Fibroblast of lung (primary cell): ENCODE data around the gene SCFD2.

ENCODE experiments used
- CTCF ChIP-seq, 2 donors: IDR thresholded peaks in 1 of 2; conservative IDR thresholded peaks in 1 of 2; 1 replicate in 1 of 2; 2 replicates in 1 of 2; pipeline ENCODE4 v1.5.1; 2011 to 2012; ENCODE audit warnings: low read length in 2 of 2, control low read depth in 1 of 2, inconsistent platforms in 1 of 2, low read depth in 1 of 2, mild to moderate bottlenecking in 1 of 2
- EZH2 ChIP-seq: IDR thresholded peaks from 2 replicates; pipeline ENCODE4 v1.5.1; 2012; ENCODE audit warnings: low read length, control low read depth, mild to moderate bottlenecking; ENCODE audit errors: missing control alignments

GRCh38 chr4:53022513-53023100, 343.3 kb downstream of the SCFD2 start:
- TF ChIP-seq CTCF (conservative IDR thresholded peaks at IDR 0.05 in 1 of 2, IDR thresholded peaks at IDR 0.05 in 1 of 2; ENCODE audit: low read depth in 1 of 2, low read length in 2 of 2), result no peak
- TF ChIP-seq EZH2, result no peak
